Keratinocyte (primary cell): ENCODE measurements around the gene SLC17A9. TPM values are rescaled to one million over a fixed set of nuclear protein-coding genes. Genes with fewer than 3 reads are reported as not detected.

ENCODE experiments used
- DNase-seq: peaks from one replicate; pipeline ENCODE4 v3.0.0-alpha.2; 2011; ENCODE audit warnings: low read depth, missing footprints, low spot score
- FAIRE-seq: peaks from 2 replicates; lab custom pipeline; 2011; peaks lifted over from hg19 to GRCh38; lab: Jason Lieb, UNC
- H2AFZ ChIP-seq: 2 replicates; pipeline ENCODE4 v1.6.0; 2012; ENCODE audit warnings: low read length, control low read depth, inconsistent platforms; ENCODE audit not compliant: control insufficient read depth
- H3K27ac ChIP-seq: 2 replicates; pipeline ENCODE4 v1.5.1; 2011; ENCODE audit warnings: low read length; ENCODE audit not compliant: control insufficient read depth, insufficient read depth
- H3K27me3 ChIP-seq: 3 replicates; pipeline ENCODE4 v1.6.0; 2011; ENCODE audit warnings: low read length; ENCODE audit not compliant: control insufficient read depth, insufficient read depth; ENCODE audit errors: extremely low read depth
- H3K36me3 ChIP-seq, 2 experiments: 2 replicates in 1 of 2; 3 replicates in 1 of 2; pipeline ENCODE4 v1.5.1; 2011; ENCODE audit warnings: low read length in 2 of 2, mild to moderate bottlenecking in 1 of 2; ENCODE audit not compliant: control insufficient read depth in 2 of 2, insufficient read depth in 2 of 2; ENCODE audit errors: extremely low read depth in 1 of 2
- H3K4me1 ChIP-seq: 3 replicates; pipeline ENCODE4 v1.5.1; 2011; ENCODE audit warnings: low read length; ENCODE audit not compliant: control insufficient read depth, insufficient read depth; ENCODE audit errors: extremely low read depth
- H3K4me2 ChIP-seq: 3 replicates; pipeline ENCODE4 v1.6.0; 2011; ENCODE audit warnings: low read depth, low read length; ENCODE audit not compliant: control insufficient read depth, insufficient read depth; ENCODE audit errors: extremely low read depth
- H3K4me3 ChIP-seq, 3 experiments: fragments of 200-600 bp in 1 of 3; sonication (generic) in 1 of 3; 2 replicates in 2 of 3; 3 replicates in 1 of 3; pipeline ENCODE4 v1.5.1; 2011 to 2016; ENCODE audit warnings: low read length in 3 of 3, mild to moderate bottlenecking in 3 of 3, control low read depth in 2 of 3, inconsistent platforms in 1 of 3, low read depth in 1 of 3, mixed read lengths in 1 of 3, mixed run types in 1 of 3, moderate library complexity in 1 of 3; ENCODE audit not compliant: control insufficient read depth in 2 of 3, insufficient read depth in 2 of 3; ENCODE audit errors: extremely low read depth in 1 of 3
- H3K79me2 ChIP-seq: 2 replicates; pipeline ENCODE4 v1.6.0; 2012; ENCODE audit warnings: low read length; ENCODE audit not compliant: control insufficient read depth, insufficient read depth
- H3K9ac ChIP-seq: 3 replicates; pipeline ENCODE4 v1.6.0; 2011; ENCODE audit warnings: low read length; ENCODE audit not compliant: control insufficient read depth, insufficient read depth; ENCODE audit errors: extremely low read depth
- H3K9me1 ChIP-seq: 3 replicates; pipeline ENCODE4 v1.6.0; 2011; ENCODE audit warnings: low read length; ENCODE audit not compliant: control insufficient read depth, insufficient read depth; ENCODE audit errors: extremely low read depth
- H3K9me3 ChIP-seq: 2 replicates; pipeline ENCODE4 v1.5.1; 2012; ENCODE audit warnings: low read depth, low read length; ENCODE audit not compliant: control insufficient read depth
- H4K20me1 ChIP-seq: 3 replicates; pipeline ENCODE4 v1.6.0; 2011; ENCODE audit warnings: low read length; ENCODE audit not compliant: control insufficient read depth, insufficient read depth; ENCODE audit errors: extremely low read depth
- EZH2 ChIP-seq: IDR thresholded peaks from one replicate; pipeline ENCODE4 v1.6.1; 2012; ENCODE audit warnings: inconsistent platforms, mild to moderate bottlenecking, low read length, moderate library complexity
- dilution Hi-C: fragments of 300-500 bp; cut with MboI; formaldehyde crosslinking; loops from one replicate; pipeline ENCODE4 v1.7.0; 2020; ENCODE audit warnings: low sequenced_read_pairs; ENCODE audit not compliant: extremely low pct_ligation_motif_present
- polyA plus RNA-seq, 5 experiments: library from polyadenylated mRNA; depleted of rRNA in 3 of 5; stranded (reverse) in 3 of 5; stranded (forward) in 1 of 5; unstranded in 1 of 5; fragments of >200 nt; gene quantifications; 1 replicate in 1 of 5; 2 replicates in 3 of 5; 3 replicates in 1 of 5; pipeline versions ENCODE4 v1.2.1 to v1.2.3, GENCODE V29; 2011 to 2012; ENCODE audit warnings: missing spikeins in 2 of 5, low read depth in 1 of 5, low replicate concordance in 1 of 5
- TF ChIP-seq, protein P1 (sequence below), 3 experiments: IDR thresholded peaks in 1 of 3; conservative IDR thresholded peaks in 1 of 3; optimal IDR thresholded peaks in 1 of 3; 2 replicates in 2 of 3; 3 replicates in 1 of 3; pipeline versions ENCODE3 to v1.5.1; 2011; ENCODE audit warnings: low read length in 3 of 3, mild to moderate bottlenecking in 3 of 3, moderate library complexity in 2 of 3, control low read depth in 1 of 3, inconsistent platforms in 1 of 3; ENCODE audit not compliant: insufficient read depth in 2 of 3; ENCODE audit errors: extremely low read depth in 1 of 3

Gene SLC17A9
- polyA plus RNA-seq, 1 donor (not counting 4 experiments of a cell fraction or from before 2014, with no cell fraction given): not detected

GRCh38 chr20:63009988-63010769 lies 57.7 kb downstream of the SLC17A9 start:
- no peak overlapping the region for H3K4me3 ChIP-seq
- no peaks in the 10 kb centered on the region for H4K20me1 ChIP-seq
- dilution Hi-C loops: no loop called here
- H3K36me3 ChIP-seq: no peaks in the 10 kb centered on the region
- H3K9me1 ChIP-seq: no peaks in the 10 kb centered on the region
- TF ChIP-seq, protein P1, sequence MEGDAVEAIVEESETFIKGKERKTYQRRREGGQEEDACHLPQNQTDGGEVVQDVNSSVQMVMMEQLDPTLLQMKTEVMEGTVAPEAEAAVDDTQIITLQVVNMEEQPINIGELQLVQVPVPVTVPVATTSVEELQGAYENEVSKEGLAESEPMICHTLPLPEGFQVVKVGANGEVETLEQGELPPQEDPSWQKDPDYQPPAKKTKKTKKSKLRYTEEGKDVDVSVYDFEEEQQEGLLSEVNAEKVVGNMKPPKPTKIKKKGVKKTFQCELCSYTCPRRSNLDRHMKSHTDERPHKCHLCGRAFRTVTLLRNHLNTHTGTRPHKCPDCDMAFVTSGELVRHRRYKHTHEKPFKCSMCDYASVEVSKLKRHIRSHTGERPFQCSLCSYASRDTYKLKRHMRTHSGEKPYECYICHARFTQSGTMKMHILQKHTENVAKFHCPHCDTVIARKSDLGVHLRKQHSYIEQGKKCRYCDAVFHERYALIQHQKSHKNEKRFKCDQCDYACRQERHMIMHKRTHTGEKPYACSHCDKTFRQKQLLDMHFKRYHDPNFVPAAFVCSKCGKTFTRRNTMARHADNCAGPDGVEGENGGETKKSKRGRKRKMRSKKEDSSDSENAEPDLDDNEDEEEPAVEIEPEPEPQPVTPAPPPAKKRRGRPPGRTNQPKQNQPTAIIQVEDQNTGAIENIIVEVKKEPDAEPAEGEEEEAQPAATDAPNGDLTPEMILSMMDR (optimal IDR thresholded peaks at IDR 0.05 in 1 of 3, IDR thresholded peaks at IDR 0.05 in 1 of 3, conservative IDR thresholded peaks at IDR 0.05 in 1 of 3; ENCODE audit: extremely low read depth in 1 of 3, insufficient read depth in 2 of 3, low read length in 3 of 3): no peak
- TF ChIP-seq EZH2: peak; percentile 57
- no peak overlapping the region for H3K9ac ChIP-seq
- peaks cover 3% of the 10 kb centered on the region for H3K9me3 ChIP-seq
- no peaks in the 10 kb centered on the region for H3K79me2 ChIP-seq
- no peak overlapping the region for H2AFZ ChIP-seq
- H3K4me1 ChIP-seq: no peaks in the 10 kb centered on the region
- DNase-seq (no peak), FAIRE-seq (no peak)
- H3K27me3 ChIP-seq: peaks cover 88% of the 10 kb centered on the region
- H3K4me2 ChIP-seq: peak overlapping the region; percentile 32
- H3K27ac ChIP-seq: no peak overlapping the region

DNA sequence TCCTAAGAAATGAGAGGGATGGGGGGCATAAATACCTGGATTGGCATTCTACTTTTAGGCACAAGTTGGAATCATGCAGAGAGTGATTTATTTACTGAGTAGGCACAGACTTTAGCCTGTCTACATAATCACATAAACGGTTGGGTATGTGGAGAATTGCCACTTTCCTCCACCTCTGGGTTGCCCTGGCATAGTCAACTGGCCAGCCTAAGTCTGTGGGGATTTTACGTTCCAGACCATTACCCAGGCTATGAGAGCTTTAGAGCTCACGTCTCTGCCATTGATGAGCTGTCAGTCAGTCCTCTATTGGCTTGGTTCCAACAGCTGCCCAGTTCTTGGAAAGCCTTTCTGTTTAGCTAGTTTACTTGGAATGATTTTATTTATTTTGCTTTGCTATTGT lies 59.3 kb downstream of the SLC17A9 start:
- Histone ChIP-seq H3K36me3 (no peaks in the 10 kb centered on the region), H3K27me3 (peaks cover 86% of the 10 kb centered on the region), H3K27ac (no peak overlapping the region), H3K4me1 (no peaks in the 10 kb centered on the region), H3K79me2 (no peaks in the 10 kb centered on the region), H3K9me1 (no peaks in the 10 kb centered on the region), H3K4me2 (no peak overlapping the region), H4K20me1 (no peaks in the 10 kb centered on the region), H3K9me3 (peaks cover 3% of the 10 kb centered on the region), H2AFZ (no peak overlapping the region), H3K9ac (no peak overlapping the region), H3K4me3 (no peak overlapping the region)
- TF ChIP-seq EZH2: no peak
- TF ChIP-seq, protein P1 (optimal IDR thresholded peaks at IDR 0.05 in 1 of 3, IDR thresholded peaks at IDR 0.05 in 1 of 3, conservative IDR thresholded peaks at IDR 0.05 in 1 of 3; ENCODE audit: extremely low read depth in 1 of 3, insufficient read depth in 2 of 3, low read length in 3 of 3): no peak
- dilution Hi-C loops: no loop called here
- no peak for FAIRE-seq
- no peak for DNase-seq
